WERI-Rb-1 (cell line): ENCODE results near the gene TOX2.

Experiments used
- DNase-seq: peaks from one replicate; pipeline ENCODE4 v3.0.0-alpha.2; 2020
- H3K27ac ChIP-seq: fragments of 250-450 bp; sonication (Bioruptor Pico); 2 replicates; pipeline ENCODE4 v1.5.1; 2020; ENCODE audit warnings: mild to moderate bottlenecking, moderate library complexity
- H3K27me3 ChIP-seq: fragments of 250-450 bp; sonication (Bioruptor Pico); 2 replicates; pipeline ENCODE4 v1.5.1; 2021; ENCODE audit warnings: mild to moderate bottlenecking, low read depth, moderate library complexity; ENCODE audit not compliant: insufficient read depth, severe bottlenecking
- H3K36me3 ChIP-seq: fragments of 250-450 bp; sonication (Bioruptor Pico); 2 replicates; pipeline ENCODE4 v1.5.1; 2020; ENCODE audit warnings: mild to moderate bottlenecking, moderate library complexity
- H3K4me3 ChIP-seq: 2 replicates; pipeline ENCODE4 v1.5.1; 2011; ENCODE audit warnings: low read depth, mild to moderate bottlenecking, control low read depth, low read length
- H3K9me3 ChIP-seq: fragments of 250-450 bp; sonication (Bioruptor Pico); 2 replicates; pipeline ENCODE4 v1.5.1; 2021; ENCODE audit warnings: mild to moderate bottlenecking, moderate library complexity; ENCODE audit not compliant: severe bottlenecking
- CTCF ChIP-seq: IDR thresholded peaks from 2 replicates; pipeline ENCODE4 v1.5.1; 2011; ENCODE audit warnings: low read depth, mild to moderate bottlenecking, control low read depth, inconsistent platforms, low read length

The TOX2 gene

GRCh38 chr20:43914311-43915210 is at the start of gene TOX2:
Gene TOX2, plus strand, starts transcription at chr20:43914852. Its CDS starts 40 bp downstream, at chr20:43914892.
- peaks cover 69% of the 10 kb centered on the region for H3K27me3 ChIP-seq
- no peak for DNase-seq
- no peaks in the 10 kb centered on the region for H3K36me3 ChIP-seq
- no peak within 1 kb of the TSS for H3K27ac ChIP-seq
- H3K4me3 ChIP-seq = no peak within 1 kb of the TSS
- H3K9me3 ChIP-seq = peaks cover 14% of the 10 kb centered on the region
- TF ChIP-seq CTCF = no peak

- no peak for TF ChIP-seq CTCF
These were observed 46.6 kb upstream of the TOX2 start for GRCh38 chr20:43868091-43868490.

GRCh38 chr20:43870484-43870883 is 44.2 kb upstream of the TOX2 start:
- no peak overlapping the region for H3K27ac ChIP-seq
- no peak overlapping the region for H3K4me3 ChIP-seq
- peaks cover 13% of the 10 kb centered on the region for H3K27me3 ChIP-seq
- no peak for DNase-seq
- no peak for TF ChIP-seq CTCF
- H3K9me3 ChIP-seq = no peaks in the 10 kb centered on the region
- no peaks in the 10 kb centered on the region for H3K36me3 ChIP-seq

More at GRCh38 chr20:43868091-43868490, 46.6 kb upstream of the TOX2 start:
- Histone ChIP-seq H3K27ac (no peak overlapping the region), H3K27me3 (peaks cover 30% of the 10 kb centered on the region), H3K36me3 (no peaks in the 10 kb centered on the region), H3K9me3 (no peaks in the 10 kb centered on the region), H3K4me3 (no peak overlapping the region)
- DNase-seq = no peak

GRCh38 chr20:43878776-43879175 is 35.9 kb upstream of the TOX2 start:
- Histone ChIP-seq H3K4me3 (no peak overlapping the region), H3K27ac (no peak overlapping the region), H3K36me3 (no peaks in the 10 kb centered on the region), H3K9me3 (peaks cover 7% of the 10 kb centered on the region), H3K27me3 (peaks cover 49% of the 10 kb centered on the region)
- TF ChIP-seq CTCF = no peak
- no peak for DNase-seq

- peaks cover 9% of the 10 kb centered on the region for H3K9me3 ChIP-seq
- no peaks in the 10 kb centered on the region for H3K36me3 ChIP-seq
- H3K27me3 ChIP-seq = peaks cover 79% of the 10 kb centered on the region
- TF ChIP-seq CTCF = no peak
- no peak for DNase-seq
- H3K4me3 ChIP-seq = no peak overlapping the region
- H3K27ac ChIP-seq = no peak overlapping the region
These were observed 20.7 kb upstream of the TOX2 start for GRCh38 chr20:43893930-43894329.
